ENCODE data around the gene FBF1. TPM values are rescaled to one million over a fixed set of nuclear protein-coding genes. Genes with fewer than 3 reads are reported as not detected.

Gene FBF1
- total and polyA plus RNA-seq, 9 donors: 3.0 to 14.9 (median 9.4) TPM

GRCh38 chr17:75899767-75900468, 40.9 kb downstream of the FBF1 start:
- H3K36me3 ChIP-seq: no peaks in the 10 kb centered on the region
- 90 to 92% (median 91%) methylated on average over 23 of the region's 23 CpGs for WGBS, 3 donors
- TF ChIP-seq EP300 (IDR thresholded peaks at IDR 0.05) (no peak), POLR2A (IDR thresholded peaks at IDR 0.05) (no peak), CTCF (IDR thresholded peaks at IDR 0.05) (no peak)

GRCh38 chr17:75899353-75899752, 41.5 kb downstream of the FBF1 start:
- Histone ChIP-seq H3K27me3 (no peaks in the 10 kb centered on the region), H3K9me3 (no peaks in the 10 kb centered on the region), H3K27ac (no peak overlapping the region), H3K4me1 (ENCODE audit: insufficient read depth) (peaks cover 8% of the 10 kb centered on the region), H3K36me3 (no peaks in the 10 kb centered on the region), H3K4me3 (no peak overlapping the region)
- 78 to 91% (median 80%) methylated on average over 13 of the region's 13 CpGs for WGBS, 3 donors
- intact Hi-C loops (cut with DNase I): loop anchor here in 1 of 4 donors (5.0 kb wide), 1 partner anchor 42 kb away; the partner anchor contains the start of gene WBP2
- DNase-seq: peak in 2 of 5 donors; percentile 27 to 31
- TF ChIP-seq CTCF (IDR thresholded peaks at IDR 0.05): no peak

More at GRCh38 chr17:75899767-75900468, 40.9 kb downstream of the FBF1 start:
- DNase-seq: peak in 2 of 5 donors; percentile 35 to 41
- Histone ChIP-seq H3K9me3 (no peaks in the 10 kb centered on the region), H3K4me1 (ENCODE audit: insufficient read depth) (peaks cover 7% of the 10 kb centered on the region), H3K4me3 (no peak overlapping the region), H3K27me3 (no peaks in the 10 kb centered on the region), H3K27ac (no peak overlapping the region)
- intact Hi-C loops (cut with DNase I): loop anchor here in 2 of 4 donors (5.0 kb wide), 2 partner anchors 43 to 107 kb away; partner anchors contain the start of gene WBP2 (in 1 of the 2)

GRCh38 chr17:75898791-75899190, 42.1 kb downstream of the FBF1 start:
- peak in 1 of 5 donors; percentile 40 for DNase-seq
- WGBS, 3 donors: 89 to 93% (median 91%) methylated on average over 5 to 16 of the region's 16 CpGs
- no peaks in the 10 kb centered on the region for H3K9me3 ChIP-seq

GRCh38 chr17:75898065-75898464, 42.8 kb downstream of the FBF1 start:
- TF ChIP-seq POLR2A (IDR thresholded peaks at IDR 0.05): no peak
- H3K4me3 ChIP-seq: no peak overlapping the region
- peak in 1 of 5 donors; percentile 49 for DNase-seq
- no peak overlapping the region for H3K27ac ChIP-seq
- no peaks in the 10 kb centered on the region for H3K27me3 ChIP-seq
- intact Hi-C loops (cut with DNase I): loop anchor here in 1 of 4 donors (5.0 kb wide), 1 partner anchor 41 kb away; the partner anchor contains the start of gene WBP2
- H3K9me3 ChIP-seq: no peaks in the 10 kb centered on the region
- H3K36me3 ChIP-seq: no peaks in the 10 kb centered on the region
- 81 to 88% (median 82%) methylated on average over 8 of the region's 8 CpGs for WGBS, 3 donors
- peaks cover 8% of the 10 kb centered on the region for H3K4me1 ChIP-seq (ENCODE audit: insufficient read depth)

More at GRCh38 chr17:75898791-75899190, 42.1 kb downstream of the FBF1 start:
- peaks cover 8% of the 10 kb centered on the region for H3K4me1 ChIP-seq (ENCODE audit: insufficient read depth)
- H3K27ac ChIP-seq: no peak overlapping the region
- no peaks in the 10 kb centered on the region for H3K36me3 ChIP-seq
- H3K4me3 ChIP-seq: no peak overlapping the region
- intact Hi-C loops (cut with DNase I): loop anchor here in 1 of 4 donors (5.0 kb wide), 1 partner anchor 41 kb away; the partner anchor contains the start of gene WBP2
- no peaks in the 10 kb centered on the region for H3K27me3 ChIP-seq
- TF ChIP-seq POLR2A (IDR thresholded peaks at IDR 0.05): no peak
- TF ChIP-seq EP300 (IDR thresholded peaks at IDR 0.05): no peak
- TF ChIP-seq CTCF (IDR thresholded peaks at IDR 0.05): no peak
